K562 (cell line): ENCODE measurements around the gene NUAK2. TPM values are rescaled to one million over a fixed set of nuclear protein-coding genes. Genes with fewer than 3 reads are reported as not detected.

Experiments
- ATF1 ChIP-seq, 2 experiments: fragments of 450-650 bp in 1 of 2; IDR thresholded peaks; 2 replicates each; pipeline ENCODE4 v1.6.1; 2016; ENCODE audit warnings: missing compliant biosample characterization in 1 of 2, missing genetic modification characterization in 1 of 2
- MAFG ChIP-seq: fragments of 450-650 bp; conservative IDR thresholded peaks from 2 replicates; pipeline ENCODE4 v1.6.1; 2016; ENCODE audit warnings: missing genetic modification characterization, missing compliant biosample characterization
- MITF ChIP-seq: IDR thresholded peaks from 2 replicates; pipeline ENCODE4 v1.6.1; 2014; ENCODE audit warnings: antibody characterized with exemption
- MYC ChIP-seq, 2 experiments: fragments of 250-450 bp in 1 of 2; sonication (Bioruptor Pico) in 1 of 2; IDR thresholded peaks; 2 replicates each; pipeline versions ENCODE4 v1.5.1 to v1.6.1; 2012 to 2021; ENCODE audit warnings: low read depth in 2 of 2, borderline replicate concordance in 1 of 2, improper control_type of control experiment in 1 of 2, low read length in 1 of 2, mild to moderate bottlenecking in 1 of 2, moderate library complexity in 1 of 2
- TCF7L2 ChIP-seq: fragments of 150-350 bp; IDR thresholded peaks from 2 replicates; pipeline ENCODE4 v1.6.1; 2016; ENCODE audit warnings: low read depth, mild to moderate bottlenecking, low read length, moderate library complexity
- ZNF407 ChIP-seq: fragments of 450-650 bp; IDR thresholded peaks from 2 replicates; pipeline ENCODE4 v1.6.1; 2016; ENCODE audit warnings: low read depth
- ZNF584 ChIP-seq: fragments of 200-800 bp; sonication (Bioruptor generic); IDR thresholded peaks from 2 replicates; pipeline ENCODE4 v1.6.1; 2016; ENCODE audit warnings: low read depth, mild to moderate bottlenecking, missing genetic modification characterization, missing compliant biosample characterization
- ZSCAN29 ChIP-seq: fragments of 450-650 bp; IDR thresholded peaks from 2 replicates; pipeline ENCODE4 v1.6.1; 2017
- polyA plus RNA-seq, 8 experiments: library from polyadenylated mRNA; depleted of rRNA in 4 of 8; stranded (reverse) in 5 of 8; unstranded in 3 of 8; fragments of >200 nt; fragmentation: Nextera tagmentation in 2 of 8; fragmentation: Illumina TruSeq in 1 of 8; extraction: Ambion mirVana in 2 of 8; extraction: Trizol in 1 of 8; gene quantifications; 2 replicates each; pipeline versions ENCODE4 v1.2.1 to v1.2.3, GENCODE V29; 2011 to 2014; ENCODE audit warnings: inconsistent platforms in 1 of 8, missing spikeins in 1 of 8
- total RNA-seq, 7 experiments: library from RNA; depleted of rRNA in 6 of 7; stranded (reverse); fragments of >200 nt in 6 of 7; fragmentation: Illumina TruSeq in 2 of 7; extraction: Trizol in 2 of 7; gene quantifications; 2 replicates each; pipeline versions ENCODE4 v1.2.1 to v1.2.3, GENCODE V29; 2011 to 2021; ENCODE audit warnings: low replicate concordance in 1 of 7
- TF ChIP-seq, protein P1 (sequence below): fragments of 450-650 bp; formaldehyde crosslinking; IDR thresholded peaks from 2 replicates; pipeline ENCODE4 v1.4.0; 2020; ENCODE audit warnings: mild to moderate bottlenecking, moderate library complexity
- TF ChIP-seq, protein P2 (sequence below): IDR thresholded peaks from 2 replicates; pipeline ENCODE4 v1.6.1; 2011; ENCODE audit warnings: borderline replicate concordance, low read depth, mild to moderate bottlenecking, moderate library complexity, low read length; ENCODE audit not compliant: insufficient read depth, poor library complexity, severe bottlenecking
- TF ChIP-seq, protein P3 (sequence below): fragments of 450-650 bp; IDR thresholded peaks from 2 replicates; pipeline ENCODE4 v1.6.1; 2018; ENCODE audit warnings: mild to moderate bottlenecking, low read depth; ENCODE audit not compliant: partially characterized antibody

NUAK2 gene
- total and polyA plus RNA-seq, 9 of the 15 experiments (the other 6 are each of a cell fraction or from before 2014, with no cell fraction given) = 0.04 to 0.44 (median 0.14) TPM

DNA sequence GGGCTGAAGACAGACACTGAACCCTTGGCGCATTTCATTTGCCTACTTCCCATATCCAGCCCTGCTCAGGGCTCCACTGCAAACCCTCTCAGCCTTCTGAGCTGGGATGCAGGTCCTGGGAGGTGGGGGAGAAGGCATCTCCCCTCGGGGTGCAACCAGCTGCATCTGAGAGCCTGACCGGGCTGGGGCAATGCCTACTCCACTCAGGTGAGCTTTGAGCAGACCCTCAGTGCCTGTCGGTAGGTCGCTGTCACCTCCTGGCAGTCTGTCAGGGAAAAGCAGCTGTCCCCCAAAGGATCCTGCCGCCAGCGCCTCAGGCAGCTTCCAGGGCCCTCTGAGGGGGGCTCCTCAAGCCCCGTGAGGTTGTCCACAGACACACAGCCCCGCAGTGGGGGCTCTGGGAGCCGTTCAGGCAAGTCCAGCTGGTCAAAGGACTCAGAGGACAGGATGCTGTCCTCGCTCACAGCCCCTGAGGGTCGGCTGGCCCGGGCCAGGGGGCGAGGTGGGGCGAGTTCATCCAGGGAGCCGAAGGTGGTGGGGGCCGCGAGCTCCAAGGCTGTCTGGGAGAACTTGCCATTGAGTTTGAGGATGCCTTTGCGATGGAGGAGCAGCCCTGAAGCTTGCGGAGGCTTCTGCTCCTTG is 18.2 kb downstream of the NUAK2 start (continued):
- TF ChIP-seq ZNF407 (no peak), MAFG (tag) (no peak), MITF (no peak), ZSCAN29 (no peak), ATF1 (CRISPR knock-in tag; IDR thresholded peaks at IDR 0.05) (no peak), ATF1 (tag; IDR thresholded peaks at IDR 0.05) (no peak), TCF7L2 (no peak), MYC (IDR thresholded peaks at IDR 0.05; ENCODE audit: low read depth, low read length) (no peak), MYC (CRISPR knock-in tag; IDR thresholded peaks at IDR 0.05; ENCODE audit: borderline replicate concordance, low read depth) (no peak), ZNF584 (CRISPR knock-in tag) (no peak)
- TF ChIP-seq, protein P1, sequence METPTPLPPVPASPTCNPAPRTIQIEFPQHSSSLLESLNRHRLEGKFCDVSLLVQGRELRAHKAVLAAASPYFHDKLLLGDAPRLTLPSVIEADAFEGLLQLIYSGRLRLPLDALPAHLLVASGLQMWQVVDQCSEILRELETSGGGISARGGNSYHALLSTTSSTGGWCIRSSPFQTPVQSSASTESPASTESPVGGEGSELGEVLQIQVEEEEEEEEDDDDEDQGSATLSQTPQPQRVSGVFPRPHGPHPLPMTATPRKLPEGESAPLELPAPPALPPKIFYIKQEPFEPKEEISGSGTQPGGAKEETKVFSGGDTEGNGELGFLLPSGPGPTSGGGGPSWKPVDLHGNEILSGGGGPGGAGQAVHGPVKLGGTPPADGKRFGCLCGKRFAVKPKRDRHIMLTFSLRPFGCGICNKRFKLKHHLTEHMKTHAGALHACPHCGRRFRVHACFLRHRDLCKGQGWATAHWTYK (CRISPR knock-in tag) = no peak
- TF ChIP-seq, protein P2, sequence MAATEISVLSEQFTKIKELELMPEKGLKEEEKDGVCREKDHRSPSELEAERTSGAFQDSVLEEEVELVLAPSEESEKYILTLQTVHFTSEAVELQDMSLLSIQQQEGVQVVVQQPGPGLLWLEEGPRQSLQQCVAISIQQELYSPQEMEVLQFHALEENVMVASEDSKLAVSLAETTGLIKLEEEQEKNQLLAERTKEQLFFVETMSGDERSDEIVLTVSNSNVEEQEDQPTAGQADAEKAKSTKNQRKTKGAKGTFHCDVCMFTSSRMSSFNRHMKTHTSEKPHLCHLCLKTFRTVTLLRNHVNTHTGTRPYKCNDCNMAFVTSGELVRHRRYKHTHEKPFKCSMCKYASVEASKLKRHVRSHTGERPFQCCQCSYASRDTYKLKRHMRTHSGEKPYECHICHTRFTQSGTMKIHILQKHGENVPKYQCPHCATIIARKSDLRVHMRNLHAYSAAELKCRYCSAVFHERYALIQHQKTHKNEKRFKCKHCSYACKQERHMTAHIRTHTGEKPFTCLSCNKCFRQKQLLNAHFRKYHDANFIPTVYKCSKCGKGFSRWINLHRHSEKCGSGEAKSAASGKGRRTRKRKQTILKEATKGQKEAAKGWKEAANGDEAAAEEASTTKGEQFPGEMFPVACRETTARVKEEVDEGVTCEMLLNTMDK = no peak
- TF ChIP-seq, protein P3, sequence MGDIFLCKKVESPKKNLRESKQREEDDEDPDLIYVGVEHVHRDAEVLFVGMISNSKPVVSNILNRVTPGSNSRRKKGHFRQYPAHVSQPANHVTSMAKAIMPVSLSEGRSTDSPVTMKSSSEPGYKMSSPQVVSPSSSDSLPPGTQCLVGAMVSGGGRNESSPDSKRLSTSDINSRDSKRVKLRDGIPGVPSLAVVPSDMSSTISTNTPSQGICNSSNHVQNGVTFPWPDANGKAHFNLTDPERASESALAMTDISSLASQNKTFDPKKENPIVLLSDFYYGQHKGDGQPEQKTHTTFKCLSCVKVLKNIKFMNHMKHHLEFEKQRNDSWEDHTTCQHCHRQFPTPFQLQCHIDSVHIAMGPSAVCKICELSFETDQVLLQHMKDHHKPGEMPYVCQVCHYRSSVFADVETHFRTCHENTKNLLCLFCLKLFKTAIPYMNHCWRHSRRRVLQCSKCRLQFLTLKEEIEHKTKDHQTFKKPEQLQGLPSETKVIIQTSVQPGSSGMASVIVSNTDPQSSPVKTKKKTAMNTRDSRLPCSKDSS = no peak
